ENCODE data around the gene SFXN1.
"Not testable (repeated sequence)": the region's sequence is repeated elsewhere in the genome, so short reads cannot be mapped to it uniquely, and the experiment has no call there.

Gene SFXN1

GRCh38 chr5:175478384-175479124 lies at the start of gene SFXN1:
SFXN1 (plus strand) TSS chr5:175478560; CDS start chr5:175492104, 13,544 bp downstream.
- peaks cover 38% of the 10 kb centered on the region for H3K4me1 Mint-ChIP-seq (ENCODE audit: low read depth)

GRCh38 chr5:175434800-175435199 lies 43.6 kb upstream of the SFXN1 start:
- H3K27ac Mint-ChIP-seq: no peak overlapping the region
- no peak overlapping the region for H3K4me3 Mint-ChIP-seq
- no peaks in the 10 kb centered on the region for H3K4me1 Mint-ChIP-seq (ENCODE audit: low read depth)
- peaks cover 21% of the 10 kb centered on the region for H3K27me3 Mint-ChIP-seq (ENCODE audit: low read depth)
- H3K9me3 Mint-ChIP-seq: no peaks in the 10 kb centered on the region
- H3K36me3 Mint-ChIP-seq (ENCODE audit: low read depth): no peaks in the 10 kb centered on the region
- DNase-seq (ENCODE audit: low spot score): no peak

More at GRCh38 chr5:175478384-175479124, at the start of gene SFXN1:
- H3K27ac Mint-ChIP-seq: peak within 1 kb of the TSS; percentile 90
- H3K4me3 Mint-ChIP-seq: peak within 1 kb of the TSS; percentile 96
- H3K36me3 Mint-ChIP-seq (ENCODE audit: low read depth): peaks cover 39% of the 10 kb centered on the region
- peaks cover 9% of the 10 kb centered on the region for H3K27me3 Mint-ChIP-seq (ENCODE audit: low read depth)
- H3K9me3 Mint-ChIP-seq: no peaks in the 10 kb centered on the region
- peak; percentile 88 for DNase-seq (ENCODE audit: low spot score)

- DNase-seq (ENCODE audit: low spot score): no peak
- H3K36me3 Mint-ChIP-seq (ENCODE audit: low read depth): no peaks in the 10 kb centered on the region
- H3K27ac Mint-ChIP-seq: no peak overlapping the region
- no peaks in the 10 kb centered on the region for H3K9me3 Mint-ChIP-seq
- H3K27me3 Mint-ChIP-seq (ENCODE audit: low read depth): peaks cover 35% of the 10 kb centered on the region
- H3K4me3 Mint-ChIP-seq: no peak overlapping the region
- no peaks in the 10 kb centered on the region for H3K4me1 Mint-ChIP-seq (ENCODE audit: low read depth)
These were observed 42.0 kb upstream of the SFXN1 start for GRCh38 chr5:175436359-175436758.

- peaks cover 55% of the 10 kb centered on the region for H3K27me3 Mint-ChIP-seq (ENCODE audit: low read depth)
- H3K4me3 Mint-ChIP-seq: no peak overlapping the region
- H3K36me3 Mint-ChIP-seq (ENCODE audit: low read depth): no peaks in the 10 kb centered on the region
These were observed 40.0 kb upstream of the SFXN1 start for GRCh38 chr5:175438234-175438857.

GRCh38 chr5:175443514-175444059 lies 34.8 kb upstream of the SFXN1 start:
- peaks cover 78% of the 10 kb centered on the region for H3K27me3 Mint-ChIP-seq (ENCODE audit: low read depth)
- DNase-seq (ENCODE audit: low spot score): no peak
- H3K4me3 Mint-ChIP-seq: no peak overlapping the region
- H3K27ac Mint-ChIP-seq: no peak overlapping the region
- no peaks in the 10 kb centered on the region for H3K36me3 Mint-ChIP-seq (ENCODE audit: low read depth)
- peaks cover 2% of the 10 kb centered on the region for H3K4me1 Mint-ChIP-seq (ENCODE audit: low read depth)
- no peaks in the 10 kb centered on the region for H3K9me3 Mint-ChIP-seq

More at GRCh38 chr5:175438234-175438857, 40.0 kb upstream of the SFXN1 start:
- no peak for DNase-seq (ENCODE audit: low spot score)
- H3K4me1 Mint-ChIP-seq (ENCODE audit: low read depth): no peaks in the 10 kb centered on the region
- no peak overlapping the region for H3K27ac Mint-ChIP-seq
- no peaks in the 10 kb centered on the region for H3K9me3 Mint-ChIP-seq

- Mint-ChIP-seq H3K9me3 (no peaks in the 10 kb centered on the region), H3K4me1 (ENCODE audit: low read depth) (peaks cover 2% of the 10 kb centered on the region), H3K4me3 (peak within 1 kb of the TSS; percentile 61), H3K27me3 (ENCODE audit: low read depth) (peaks cover 80% of the 10 kb centered on the region), H3K36me3 (ENCODE audit: low read depth) (no peaks in the 10 kb centered on the region), H3K27ac (no peak within 1 kb of the TSS)
- peak; percentile 36 for DNase-seq (ENCODE audit: low spot score)
These were observed 34.1 kb upstream of the SFXN1 start, which contains the start of gene DRD1 for GRCh38 chr5:175444060-175444904. DRD1 (minus strand) TSS chr5:175444182; CDS start chr5:175443099, 1,083 bp downstream.

GRCh38 chr5:175444905-175445456 lies 33.4 kb upstream of the SFXN1 start:
- H3K4me1 Mint-ChIP-seq (ENCODE audit: low read depth): peaks cover 2% of the 10 kb centered on the region
- peaks cover 83% of the 10 kb centered on the region for H3K27me3 Mint-ChIP-seq (ENCODE audit: low read depth)
- DNase-seq (ENCODE audit: low spot score): no peak
- no peaks in the 10 kb centered on the region for H3K9me3 Mint-ChIP-seq
- H3K36me3 Mint-ChIP-seq (ENCODE audit: low read depth): no peaks in the 10 kb centered on the region
- H3K4me3 Mint-ChIP-seq: peak overlapping the region; percentile 61
- no peak overlapping the region for H3K27ac Mint-ChIP-seq

- DNase-seq (ENCODE audit: low spot score); H3K4me1 Mint-ChIP-seq (ENCODE audit: low read depth); H3K27ac Mint-ChIP-seq; H3K9me3 Mint-ChIP-seq; H3K4me3 Mint-ChIP-seq; H3K36me3 Mint-ChIP-seq (ENCODE audit: low read depth): not testable (repeated sequence)
- peaks cover 80% of the 10 kb centered on the region for H3K27me3 Mint-ChIP-seq (ENCODE audit: low read depth)
These were observed 32.0 kb upstream of the SFXN1 start for GRCh38 chr5:175446378-175446777.

GRCh38 chr5:175447571-175447970 lies 30.8 kb upstream of the SFXN1 start:
- Mint-ChIP-seq H3K27ac (no peak overlapping the region), H3K36me3 (ENCODE audit: low read depth) (no peaks in the 10 kb centered on the region), H3K4me3 (no peak overlapping the region), H3K27me3 (ENCODE audit: low read depth) (peaks cover 75% of the 10 kb centered on the region), H3K9me3 (no peaks in the 10 kb centered on the region), H3K4me1 (ENCODE audit: low read depth) (peaks cover 2% of the 10 kb centered on the region)
- no peak for DNase-seq (ENCODE audit: low spot score)

- peaks cover 74% of the 10 kb centered on the region for H3K27me3 Mint-ChIP-seq (ENCODE audit: low read depth)
- H3K4me1 Mint-ChIP-seq (ENCODE audit: low read depth): peaks cover 2% of the 10 kb centered on the region
- H3K27ac Mint-ChIP-seq: no peak overlapping the region
- H3K36me3 Mint-ChIP-seq (ENCODE audit: low read depth): no peaks in the 10 kb centered on the region
- DNase-seq (ENCODE audit: low spot score): no peak
- no peaks in the 10 kb centered on the region for H3K9me3 Mint-ChIP-seq
- H3K4me3 Mint-ChIP-seq: no peak overlapping the region
These were observed 30.1 kb upstream of the SFXN1 start for GRCh38 chr5:175448276-175448675.

- no peak for DNase-seq (ENCODE audit: low spot score)
- H3K27ac Mint-ChIP-seq: no peak overlapping the region
- no peaks in the 10 kb centered on the region for H3K36me3 Mint-ChIP-seq (ENCODE audit: low read depth)
- peaks cover 3% of the 10 kb centered on the region for H3K4me1 Mint-ChIP-seq (ENCODE audit: low read depth)
- no peak overlapping the region for H3K4me3 Mint-ChIP-seq
- H3K9me3 Mint-ChIP-seq: no peaks in the 10 kb centered on the region
- H3K27me3 Mint-ChIP-seq (ENCODE audit: low read depth): peaks cover 56% of the 10 kb centered on the region
These were observed 26.2 kb upstream of the SFXN1 start for GRCh38 chr5:175452166-175452565.

GRCh38 chr5:175454338-175454737 lies 24.0 kb upstream of the SFXN1 start:
- not testable (repeated sequence) for DNase-seq (ENCODE audit: low spot score); H3K9me3 Mint-ChIP-seq; H3K4me3 Mint-ChIP-seq; H3K27ac Mint-ChIP-seq; H3K4me1 Mint-ChIP-seq (ENCODE audit: low read depth); H3K36me3 Mint-ChIP-seq (ENCODE audit: low read depth)
- H3K27me3 Mint-ChIP-seq (ENCODE audit: low read depth): peaks cover 43% of the 10 kb centered on the region

GRCh38 chr5:175456105-175456742 lies 22.1 kb upstream of the SFXN1 start:
- peaks cover 10% of the 10 kb centered on the region for H3K4me1 Mint-ChIP-seq (ENCODE audit: low read depth)
- peaks cover 31% of the 10 kb centered on the region for H3K27me3 Mint-ChIP-seq (ENCODE audit: low read depth)
- H3K27ac Mint-ChIP-seq: no peak overlapping the region
- H3K36me3 Mint-ChIP-seq (ENCODE audit: low read depth): no peaks in the 10 kb centered on the region
- H3K4me3 Mint-ChIP-seq: no peak overlapping the region
- DNase-seq (ENCODE audit: low spot score): no peak
- H3K9me3 Mint-ChIP-seq: no peaks in the 10 kb centered on the region

Measured in T-helper 2 cell treated with Interferon-gamma antibody and Interleukin-4, amounts not matched to agents 5 μg/mL and 100 μg/mL, for 36 hours (primary cell).